Ishikawa (cell line): ENCODE results near the gene NBAS.

Source experiments
- EP300 ChIP-seq: IDR thresholded peaks from 2 replicates; pipeline ENCODE4 v1.6.1; 2012; ENCODE audit warnings: borderline replicate concordance
- TAF1 ChIP-seq: IDR thresholded peaks from 2 replicates; pipeline ENCODE4 v1.6.1; 2012; ENCODE audit warnings: low read depth, mild to moderate bottlenecking

- no peak for TF ChIP-seq EP300
- no peak for TF ChIP-seq TAF1
These were observed 169.4 kb downstream of the NBAS start for GRCh38 chr2:15391751-15392150.
